ENCODE data around the gene VSIG1. TPM values are rescaled to one million over a fixed set of nuclear protein-coding genes. Genes with fewer than 3 reads are reported as not detected.

VSIG1 gene
- total and polyA plus RNA-seq, 10 of the 15 experiments (the other 5 are each of a cell fraction or from before 2014, with no cell fraction given) = 0.04 to 0.08 (median 0.06) TPM; not detected in 7

DNA sequence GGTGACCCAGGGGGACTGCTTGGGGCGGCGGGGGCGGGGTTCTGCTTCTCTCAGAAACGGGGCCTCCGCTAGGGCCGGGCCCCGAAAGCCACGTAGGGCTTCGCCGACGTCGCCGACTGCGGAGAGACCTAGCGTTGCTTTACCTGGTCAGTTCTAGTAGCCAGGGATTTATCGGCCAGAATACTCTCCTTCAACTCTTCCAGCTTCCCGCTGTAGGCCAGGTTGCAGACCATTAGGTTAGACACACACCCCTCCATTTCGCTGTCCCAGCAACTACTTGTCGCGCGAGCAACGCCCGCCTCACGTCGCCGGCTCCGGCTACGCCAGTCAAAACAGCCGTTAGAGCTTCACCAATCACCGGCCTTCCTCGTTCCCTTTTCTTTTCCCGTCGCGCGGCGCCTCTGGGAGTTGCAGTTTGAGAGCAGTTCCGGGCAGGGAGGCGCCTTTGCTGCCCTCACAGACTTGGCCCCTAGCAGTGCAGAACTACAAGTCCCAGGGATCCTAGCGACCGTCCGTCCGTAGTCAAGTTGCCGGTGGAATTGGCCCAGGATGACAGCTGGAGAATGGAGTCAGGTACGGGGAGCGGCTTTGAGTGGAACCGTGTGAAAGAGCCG, 46.5 kb downstream of the VSIG1 start, which contains the start of the genes ATG4A and PSMD10 (continued):
- no peak for TF ChIP-seq FOS (IDR thresholded peaks at IDR 0.05; ENCODE audit: borderline replicate concordance, extremely low read depth, insufficient read length)
- TF ChIP-seq, protein P1, sequence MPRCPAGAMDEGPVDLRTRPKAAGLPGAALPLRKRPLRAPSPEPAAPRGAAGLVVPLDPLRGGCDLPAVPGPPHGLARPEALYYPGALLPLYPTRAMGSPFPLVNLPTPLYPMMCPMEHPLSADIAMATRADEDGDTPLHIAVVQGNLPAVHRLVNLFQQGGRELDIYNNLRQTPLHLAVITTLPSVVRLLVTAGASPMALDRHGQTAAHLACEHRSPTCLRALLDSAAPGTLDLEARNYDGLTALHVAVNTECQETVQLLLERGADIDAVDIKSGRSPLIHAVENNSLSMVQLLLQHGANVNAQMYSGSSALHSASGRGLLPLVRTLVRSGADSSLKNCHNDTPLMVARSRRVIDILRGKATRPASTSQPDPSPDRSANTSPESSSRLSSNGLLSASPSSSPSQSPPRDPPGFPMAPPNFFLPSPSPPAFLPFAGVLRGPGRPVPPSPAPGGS (IDR thresholded peaks at IDR 0.05; ENCODE audit: borderline replicate concordance, insufficient read depth, low read depth, low read length, poor library complexity, severe bottlenecking) = no peak
- 0 out of 4 replicates have a peak, but pooled peaks of 1 of the 2 experiments have one; percentile 2 for TF ChIP-seq SRF (IDR thresholded peaks at IDR 0.05; ENCODE audit: low read depth in 2 of 2, low read length in 2 of 2)
- peak; percentile 34; the same call in 1 of the 2 replicates for TF ChIP-seq ATF7 (IDR thresholded peaks at IDR 0.05; ENCODE audit: low read depth)
- no peak for TF ChIP-seq MEF2B (IDR thresholded peaks at IDR 0.05; ENCODE audit: partially characterized antibody, poor library complexity, severe bottlenecking)
- TF ChIP-seq, protein P2, sequence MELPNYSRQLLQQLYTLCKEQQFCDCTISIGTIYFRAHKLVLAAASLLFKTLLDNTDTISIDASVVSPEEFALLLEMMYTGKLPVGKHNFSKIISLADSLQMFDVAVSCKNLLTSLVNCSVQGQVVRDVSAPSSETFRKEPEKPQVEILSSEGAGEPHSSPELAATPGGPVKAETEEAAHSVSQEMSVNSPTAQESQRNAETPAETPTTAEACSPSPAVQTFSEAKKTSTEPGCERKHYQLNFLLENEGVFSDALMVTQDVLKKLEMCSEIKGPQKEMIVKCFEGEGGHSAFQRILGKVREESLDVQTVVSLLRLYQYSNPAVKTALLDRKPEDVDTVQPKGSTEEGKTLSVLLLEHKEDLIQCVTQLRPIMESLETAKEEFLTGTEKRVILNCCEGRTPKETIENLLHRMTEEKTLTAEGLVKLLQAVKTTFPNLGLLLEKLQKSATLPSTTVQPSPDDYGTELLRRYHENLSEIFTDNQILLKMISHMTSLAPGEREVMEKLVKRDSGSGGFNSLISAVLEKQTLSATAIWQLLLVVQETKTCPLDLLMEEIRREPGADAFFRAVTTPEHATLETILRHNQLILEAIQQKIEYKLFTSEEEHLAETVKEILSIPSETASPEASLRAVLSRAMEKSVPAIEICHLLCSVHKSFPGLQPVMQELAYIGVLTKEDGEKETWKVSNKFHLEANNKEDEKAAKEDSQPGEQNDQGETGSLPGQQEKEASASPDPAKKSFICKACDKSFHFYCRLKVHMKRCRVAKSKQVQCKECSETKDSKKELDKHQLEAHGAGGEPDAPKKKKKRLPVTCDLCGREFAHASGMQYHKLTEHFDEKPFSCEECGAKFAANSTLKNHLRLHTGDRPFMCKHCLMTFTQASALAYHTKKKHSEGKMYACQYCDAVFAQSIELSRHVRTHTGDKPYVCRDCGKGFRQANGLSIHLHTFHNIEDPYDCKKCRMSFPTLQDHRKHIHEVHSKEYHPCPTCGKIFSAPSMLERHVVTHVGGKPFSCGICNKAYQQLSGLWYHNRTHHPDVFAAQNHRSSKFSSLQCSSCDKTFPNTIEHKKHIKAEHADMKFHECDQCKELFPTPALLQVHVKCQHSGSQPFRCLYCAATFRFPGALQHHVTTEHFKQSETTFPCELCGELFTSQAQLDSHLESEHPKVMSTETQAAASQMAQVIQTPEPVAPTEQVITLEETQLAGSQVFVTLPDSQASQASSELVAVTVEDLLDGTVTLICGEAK (IDR thresholded peaks at IDR 0.05; ENCODE audit: borderline replicate concordance) = peak; percentile 87; the same call in 1 of the 2 replicates
- TF ChIP-seq NR2C1 (IDR thresholded peaks at IDR 0.05) = peak; percentile 68
- TF ChIP-seq POLR2A (IDR thresholded peaks at IDR 0.05; ENCODE audit: low read depth, low read length) = peak; percentile 84
- TF ChIP-seq SPI1 (IDR thresholded peaks at IDR 0.05; ENCODE audit: borderline replicate concordance, insufficient read depth, low read depth, low read length) = no peak
- TF ChIP-seq, protein P3, sequence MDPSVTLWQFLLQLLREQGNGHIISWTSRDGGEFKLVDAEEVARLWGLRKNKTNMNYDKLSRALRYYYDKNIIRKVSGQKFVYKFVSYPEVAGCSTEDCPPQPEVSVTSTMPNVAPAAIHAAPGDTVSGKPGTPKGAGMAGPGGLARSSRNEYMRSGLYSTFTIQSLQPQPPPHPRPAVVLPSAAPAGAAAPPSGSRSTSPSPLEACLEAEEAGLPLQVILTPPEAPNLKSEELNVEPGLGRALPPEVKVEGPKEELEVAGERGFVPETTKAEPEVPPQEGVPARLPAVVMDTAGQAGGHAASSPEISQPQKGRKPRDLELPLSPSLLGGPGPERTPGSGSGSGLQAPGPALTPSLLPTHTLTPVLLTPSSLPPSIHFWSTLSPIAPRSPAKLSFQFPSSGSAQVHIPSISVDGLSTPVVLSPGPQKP (IDR thresholded peaks at IDR 0.05; ENCODE audit: low read depth, low read length) = peak; percentile 72
- no peak for TF ChIP-seq RBBP5 (conservative IDR thresholded peaks at IDR 0.05)
- 0 out of 2 replicates have a peak, but pooled peaks have one; percentile 46 for TF ChIP-seq SREBF1 (IDR thresholded peaks at IDR 0.05; ENCODE audit: low read length)
- TF ChIP-seq MTA3 (IDR thresholded peaks at IDR 0.05; ENCODE audit: borderline replicate concordance, low read length) = no peak
- TF ChIP-seq NR2C2 (IDR thresholded peaks at IDR 0.05; ENCODE audit: borderline replicate concordance, control insufficient read depth, insufficient read length, low read depth) = no peak
- TF ChIP-seq CREB1 (IDR thresholded peaks at IDR 0.05; ENCODE audit: low read depth) = peak; percentile 84
- TF ChIP-seq CBFB (IDR thresholded peaks at IDR 0.05; ENCODE audit: low read depth) = no peak
- TF ChIP-seq YBX1 (IDR thresholded peaks at IDR 0.05) = no peak
- TF ChIP-seq, protein P4, sequence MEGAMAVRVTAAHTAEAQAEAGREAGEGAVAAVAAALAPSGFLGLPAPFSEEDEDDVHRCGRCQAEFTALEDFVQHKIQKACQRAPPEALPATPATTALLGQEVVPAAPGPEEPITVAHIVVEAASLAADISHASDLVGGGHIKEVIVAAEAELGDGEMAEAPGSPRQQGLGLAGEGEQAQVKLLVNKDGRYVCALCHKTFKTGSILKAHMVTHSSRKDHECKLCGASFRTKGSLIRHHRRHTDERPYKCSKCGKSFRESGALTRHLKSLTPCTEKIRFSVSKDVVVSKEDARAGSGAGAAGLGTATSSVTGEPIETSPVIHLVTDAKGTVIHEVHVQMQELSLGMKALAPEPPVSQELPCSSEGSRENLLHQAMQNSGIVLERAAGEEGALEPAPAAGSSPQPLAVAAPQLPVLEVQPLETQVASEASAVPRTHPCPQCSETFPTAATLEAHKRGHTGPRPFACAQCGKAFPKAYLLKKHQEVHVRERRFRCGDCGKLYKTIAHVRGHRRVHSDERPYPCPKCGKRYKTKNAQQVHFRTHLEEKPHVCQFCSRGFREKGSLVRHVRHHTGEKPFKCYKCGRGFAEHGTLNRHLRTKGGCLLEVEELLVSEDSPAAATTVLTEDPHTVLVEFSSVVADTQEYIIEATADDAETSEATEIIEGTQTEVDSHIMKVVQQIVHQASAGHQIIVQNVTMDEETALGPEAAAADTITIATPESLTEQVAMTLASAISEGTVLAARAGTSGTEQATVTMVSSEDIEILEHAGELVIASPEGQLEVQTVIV (IDR thresholded peaks at IDR 0.05; ENCODE audit: borderline replicate concordance, partially characterized antibody) = no peak
- TF ChIP-seq MEF2A (IDR thresholded peaks at IDR 0.05; ENCODE audit: insufficient read depth, low read depth, low read length) = no peak

All from GM12878 (cell line).